HEK293 (cell line): ENCODE data around the gene LTC4S.

Experiments
- KLF16 ChIP-seq: fragments of 450-650 bp; formaldehyde crosslinking; IDR thresholded peaks from 2 replicates; pipeline ENCODE4 v1.5.1; 2017; ENCODE audit warnings: missing biosample characterization, missing genetic modification characterization
- ZBTB21 ChIP-seq: fragments of 450-650 bp; formaldehyde crosslinking; IDR thresholded peaks from 2 replicates; pipeline ENCODE4 v1.5.1; 2017; ENCODE audit warnings: missing biosample characterization, missing genetic modification characterization
- ZNF175 ChIP-seq: fragments of 450-650 bp; formaldehyde crosslinking; IDR thresholded peaks from 2 replicates; pipeline ENCODE4 v1.5.1; 2016; ENCODE audit warnings: missing biosample characterization, missing genetic modification characterization
- TF ChIP-seq, protein P1 (sequence below): fragments of 450-650 bp; formaldehyde crosslinking; IDR thresholded peaks from 2 replicates; pipeline ENCODE4 v1.5.1; 2016; ENCODE audit warnings: missing biosample characterization, missing genetic modification characterization, low read depth

- TF ChIP-seq KLF16 = no peak
- TF ChIP-seq ZNF175 (tag by site-specific recombination) = no peak
- TF ChIP-seq ZBTB21 (tag by site-specific recombination) = no peak
- TF ChIP-seq, protein P1, sequence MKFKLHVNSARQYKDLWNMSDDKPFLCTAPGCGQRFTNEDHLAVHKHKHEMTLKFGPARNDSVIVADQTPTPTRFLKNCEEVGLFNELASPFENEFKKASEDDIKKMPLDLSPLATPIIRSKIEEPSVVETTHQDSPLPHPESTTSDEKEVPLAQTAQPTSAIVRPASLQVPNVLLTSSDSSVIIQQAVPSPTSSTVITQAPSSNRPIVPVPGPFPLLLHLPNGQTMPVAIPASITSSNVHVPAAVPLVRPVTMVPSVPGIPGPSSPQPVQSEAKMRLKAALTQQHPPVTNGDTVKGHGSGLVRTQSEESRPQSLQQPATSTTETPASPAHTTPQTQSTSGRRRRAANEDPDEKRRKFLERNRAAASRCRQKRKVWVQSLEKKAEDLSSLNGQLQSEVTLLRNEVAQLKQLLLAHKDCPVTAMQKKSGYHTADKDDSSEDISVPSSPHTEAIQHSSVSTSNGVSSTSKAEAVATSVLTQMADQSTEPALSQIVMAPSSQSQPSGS (tag by site-specific recombination) = no peak
These were observed 31.0 kb upstream of the LTC4S start for GRCh38 chr5:179762781-179763176.
